Left lung (tissue), 10 donors: ENCODE results near the gene OPTN. TPM values are rescaled to one million over a fixed set of nuclear protein-coding genes. Genes with fewer than 3 reads are reported as not detected.

Experiments
- ATAC-seq: fragments of 200-7000 bp; cut with Tn5 transposase; one replicate; pipeline ENCODE4 v1.9.1; 2020; ENCODE audit warnings: moderate library complexity
- DNase-seq, 4 donors: peaks; one replicate each; pipeline ENCODE4 v3.0.0-alpha.2; 2013 to 2020
- H3K27ac ChIP-seq, 2 donors: fragments of 200-600 bp; sonication (generic) in 1 of 2; one replicate each; pipeline versions ENCODE4 v1.5.0 to v1.8.0; 2020 to 2021
- H3K27me3 ChIP-seq, 2 donors: fragments of 200-600 bp; sonication (generic) in 1 of 2; one replicate each; pipeline versions ENCODE4 v1.5.0 to v1.8.0; 2020 to 2021
- H3K36me3 ChIP-seq, 2 donors: fragments of 200-600 bp; sonication (generic) in 1 of 2; one replicate each; pipeline versions ENCODE4 v1.5.0 to v1.8.0; 2020 to 2021
- H3K4me1 ChIP-seq, 2 donors: fragments of 200-600 bp; one replicate each; pipeline ENCODE4 v1.8.0; 2021
- H3K4me3 ChIP-seq, 2 donors: fragments of 200-600 bp; sonication (generic) in 1 of 2; one replicate each; pipeline versions ENCODE4 v1.5.0 to v1.8.0; 2020 to 2021; ENCODE audit warnings: mild to moderate bottlenecking in 1 of 2
- H3K9me3 ChIP-seq, 2 donors: fragments of 200-600 bp; sonication (generic) in 1 of 2; one replicate each; pipeline versions ENCODE4 v1.5.0 to v1.8.0; 2020 to 2021
- CTCF ChIP-seq, 2 donors: fragments of 200-600 bp; sonication (generic) in 1 of 2; IDR thresholded peaks; one replicate each; pipeline versions ENCODE4 v1.5.0 to v1.8.0; 2021; ENCODE audit warnings: antibody characterized with exemption in 2 of 2
- intact Hi-C, 2 donors: fragments of 100-400 bp; cut with DNase I; formaldehyde crosslinking; loops; one replicate each; pipeline versions ENCODE4 v1.11.2 to v1.14.2; 2022
- polyA plus RNA-seq, 6 donors: library from polyadenylated mRNA; unstranded; fragments of 120-200 nt; gene quantifications; one replicate each; pipeline ENCODE4 v1.2.1, GENCODE V29; 2013; ENCODE audit not compliant: insufficient read length in 6 of 6
- total RNA-seq, 2 donors: library from RNA; stranded (reverse); fragmentation: NEBNext Ultra II Directional; extraction: Animal tissue kit (Norgen Biotek cat#: 25700); gene quantifications; one replicate each; pipeline ENCODE4 v1.2.1, GENCODE V29; 2021
- donor health status: DM: no; HTN: yes; CAD: no.
- donor health status: DM: no; HTN: no; CAD: no.

OPTN gene
- total and polyA plus RNA-seq, 8 donors: 36.0 to 51.3 (median 37.3) TPM

- no peak for ATAC-seq
- H3K9me3 ChIP-seq: no peaks in the 10 kb centered on the region
- intact Hi-C loops: no loop called here
- H3K27me3 ChIP-seq: peaks cover 0 to 16% of the 10 kb centered on the region in 2 donors
- TF ChIP-seq CTCF (IDR thresholded peaks at IDR 0.05): no peak
- no peak for DNase-seq
- no peaks in the 10 kb centered on the region for H3K4me1 ChIP-seq
- no peak overlapping the region for H3K4me3 ChIP-seq
- H3K36me3 ChIP-seq: no peaks in the 10 kb centered on the region
- no peak overlapping the region for H3K27ac ChIP-seq
Observed at GRCh38 chr10:13068071-13068470, 31.9 kb upstream of the OPTN start.

GRCh38 chr10:13068484-13068883 is 31.5 kb upstream of the OPTN start:
- intact Hi-C loops: no loop called here
- ATAC-seq: no peak
- H3K27ac ChIP-seq: no peak overlapping the region
- no peak for DNase-seq
- no peaks in the 10 kb centered on the region for H3K9me3 ChIP-seq
- no peak for TF ChIP-seq CTCF (IDR thresholded peaks at IDR 0.05)
- no peaks in the 10 kb centered on the region for H3K36me3 ChIP-seq
- peaks cover 0 to 16% of the 10 kb centered on the region in 2 donors for H3K27me3 ChIP-seq
- H3K4me1 ChIP-seq: no peaks in the 10 kb centered on the region
- H3K4me3 ChIP-seq: no peak overlapping the region

- DNase-seq (no peak), ATAC-seq (no peak)
- Histone ChIP-seq H3K9me3 (no peaks in the 10 kb centered on the region), H3K36me3 (no peaks in the 10 kb centered on the region), H3K4me1 (no peaks in the 10 kb centered on the region), H3K27ac (no peak overlapping the region), H3K27me3 (peaks cover 0 to 18% of the 10 kb centered on the region in 2 donors), H3K4me3 (no peak overlapping the region)
- no peak for TF ChIP-seq CTCF (IDR thresholded peaks at IDR 0.05)
- intact Hi-C loops: no loop called here
Observed at GRCh38 chr10:13072339-13072738, 27.6 kb upstream of the OPTN start.

GRCh38 chr10:13074563-13075451 is 25.2 kb upstream of the OPTN start:
- peak; percentile 65 to 76 for TF ChIP-seq CTCF (IDR thresholded peaks at IDR 0.05)
- DNase-seq: peak; percentile 45 to 83 (median 60)
- H3K9me3 ChIP-seq: peaks cover 0 to 13% of the 10 kb centered on the region in 2 donors
- no peak overlapping the region for H3K4me3 ChIP-seq
- intact Hi-C loops: no loop called here
- H3K36me3 ChIP-seq: no peaks in the 10 kb centered on the region
- no peak overlapping the region for H3K27ac ChIP-seq
- no peaks in the 10 kb centered on the region for H3K4me1 ChIP-seq
- peaks cover 0 to 15% of the 10 kb centered on the region in 2 donors for H3K27me3 ChIP-seq
- ATAC-seq: peak; percentile 93

GRCh38 chr10:13078912-13079775 is 20.8 kb upstream of the OPTN start:
- H3K36me3 ChIP-seq: no peaks in the 10 kb centered on the region
- H3K4me1 ChIP-seq: no peaks in the 10 kb centered on the region
- no peak overlapping the region for H3K4me3 ChIP-seq
- intact Hi-C loops: no loop called here
- H3K27ac ChIP-seq: no peak overlapping the region
- DNase-seq: no peak
- ATAC-seq: no peak
- TF ChIP-seq CTCF (IDR thresholded peaks at IDR 0.05): no peak
- peaks cover 0 to 53% of the 10 kb centered on the region in 2 donors for H3K9me3 ChIP-seq
- peaks cover 0 to 15% of the 10 kb centered on the region in 2 donors for H3K27me3 ChIP-seq
